Breast epithelium (tissue), 3 donors: ENCODE results near the gene SAMD10.

ENCODE experiments used
- CTCF ChIP-seq, 3 donors: fragments of 450-650 bp; IDR thresholded peaks; one replicate each; pipeline ENCODE4 v1.5.1; 2016 to 2017; ENCODE audit warnings: antibody characterized with exemption in 3 of 3, mild to moderate bottlenecking in 3 of 3, moderate library complexity in 3 of 3
- POLR2A ChIP-seq: fragments of 450-650 bp; IDR thresholded peaks from one replicate; pipeline ENCODE4 v1.6.1; 2016; ENCODE audit warnings: antibody characterized with exemption, mild to moderate bottlenecking, moderate library complexity
- POLR2AphosphoS5 ChIP-seq, 3 donors: sonication (generic); formaldehyde crosslinking; IDR thresholded peaks; one replicate each; pipeline ENCODE4 v1.6.1; 2017; ENCODE audit warnings: antibody characterized with exemption in 3 of 3

DNA sequence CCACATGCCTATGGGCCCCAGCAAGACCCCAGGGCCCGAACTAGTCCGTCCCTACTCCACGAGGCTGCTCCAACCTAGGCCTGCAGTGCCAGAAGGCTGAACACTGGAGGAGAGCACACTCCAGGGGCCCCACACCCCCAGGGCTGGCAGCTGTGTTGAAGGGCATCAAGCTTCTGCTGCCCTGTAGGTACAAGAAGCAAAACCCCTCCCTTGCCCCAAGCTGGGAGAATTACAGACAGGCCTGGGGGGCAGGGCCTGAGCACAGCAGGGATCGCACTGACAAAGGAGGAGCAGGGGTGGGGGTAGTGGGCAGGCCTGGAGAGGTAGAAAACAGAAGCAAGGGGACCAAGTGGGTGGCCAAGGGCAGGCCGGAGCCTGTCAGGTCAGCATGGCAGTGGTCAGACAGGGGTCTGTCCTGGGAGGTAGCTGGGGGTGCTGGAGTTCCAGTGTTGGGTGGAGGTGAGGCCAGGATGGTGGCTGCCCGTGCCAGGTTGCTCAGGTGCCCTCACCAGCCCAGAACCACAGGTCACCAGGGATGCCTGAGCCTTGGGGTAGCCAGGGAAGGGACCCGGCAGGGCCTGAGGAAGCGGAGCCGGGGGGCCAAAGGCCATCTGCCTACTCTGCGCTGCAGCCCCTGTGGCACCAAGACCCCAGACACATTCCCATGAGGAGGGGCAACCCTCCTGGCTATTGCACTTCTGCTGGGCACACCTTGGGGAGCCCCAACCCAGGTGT is 20.3 kb downstream of the SAMD10 start:
- TF ChIP-seq CTCF (IDR thresholded peaks at IDR 0.05) (no peak), POLR2A (no peak), POLR2AphosphoS5 (IDR thresholded peaks at IDR 0.05) (no peak)
